Measurements from ENCODE around the gene UBR1. TPM values are rescaled to one million over a fixed set of nuclear protein-coding genes. Genes with fewer than 3 reads are reported as not detected.

Gene UBR1
- total and polyA plus RNA-seq, 2 donors (not counting 3 experiments of a cell fraction or from before 2014, with no cell fraction given): 5.3 to 26.9 TPM

- ChIA-PET CTCF (no interaction called here), POLR2A (no interaction called here)
- peaks cover 0 to 6% of the 10 kb centered on the region in 2 experiments for H3K36me3 ChIP-seq (ENCODE audit: control insufficient read depth in 2 of 2, extremely low read depth in 1 of 2, insufficient read depth in 2 of 2, low read length in 2 of 2)
- no peak overlapping the region for H2AFZ ChIP-seq (ENCODE audit: low read depth, low read length)
- no peaks in the 10 kb centered on the region for H3K27me3 ChIP-seq (ENCODE audit: control insufficient read depth in 2 of 2, insufficient read depth in 2 of 2, low read length in 2 of 2)
- no peak overlapping the region for H3K27ac ChIP-seq (ENCODE audit: insufficient read depth, low read depth, low read length)
- TF ChIP-seq EZH2 (IDR thresholded peaks at IDR 0.05; ENCODE audit: borderline replicate concordance, low read depth, low read length, severe bottlenecking) (no peak), JUN (IDR thresholded peaks at IDR 0.05; ENCODE audit: borderline replicate concordance, insufficient read depth, insufficient read length, low read depth) (no peak), MYC (IDR thresholded peaks at IDR 0.05; ENCODE audit: low read depth, low read length) (no peak), CTCF (IDR thresholded peaks at IDR 0.05; ENCODE audit: extremely low read depth in 1 of 2, insufficient read depth in 1 of 2, low read depth in 1 of 2, low read length in 2 of 2) (no peak), MAX (IDR thresholded peaks at IDR 0.05; ENCODE audit: insufficient read depth, insufficient read length) (no peak), POLR2AphosphoS5 (IDR thresholded peaks at IDR 0.05; ENCODE audit: insufficient read depth, low read depth, low read length) (no peak), POLR2A (IDR thresholded peaks at IDR 0.05; ENCODE audit: low read depth, low read length) (no peak), FOS (IDR thresholded peaks at IDR 0.05; ENCODE audit: borderline replicate concordance, insufficient read depth, low read length) (no peak), GATA2 (IDR thresholded peaks at IDR 0.05; ENCODE audit: insufficient read depth, insufficient read length, low read depth, low read length) (no peak)
- peaks cover 6% of the 10 kb centered on the region for H3K4me1 ChIP-seq (ENCODE audit: control insufficient read depth, extremely low read depth, insufficient read depth, low read length)
- no peak overlapping the region for H3K4me3 ChIP-seq (replicated peaks in 1 of 3; ENCODE audit: insufficient read depth in 1 of 3, low read depth in 1 of 3, low read length in 3 of 3)
- no peaks in the 10 kb centered on the region for H3K9me3 ChIP-seq (replicated peaks; ENCODE audit: control insufficient read depth, insufficient read depth, low read length)
- H4K20me1 ChIP-seq (replicated peaks; ENCODE audit: control insufficient read depth, extremely low read depth, insufficient read depth, low read length): peaks cover 3% of the 10 kb centered on the region
- FAIRE-seq: no peak
- intact Hi-C loops (cut with micrococcal nuclease): no loop called here
- H3K9me1 ChIP-seq (replicated peaks; ENCODE audit: control insufficient read depth, extremely low read depth, insufficient read depth, low read length): no peaks in the 10 kb centered on the region
- H3K79me2 ChIP-seq (ENCODE audit: control insufficient read depth, insufficient read depth, low read length): peaks cover 86% of the 10 kb centered on the region
- no TSS peak for BruUV-seq (replicated peaks)
- no peak for DNase-seq (ENCODE audit: low read depth, low spot score)
- no peak overlapping the region for H3K9ac ChIP-seq (replicated peaks; ENCODE audit: extremely low read depth, insufficient read depth, low read length)
- no peak overlapping the region for H3K4me2 ChIP-seq (ENCODE audit: insufficient read depth, low read length)
- dilution Hi-C loops (cut with MboI; ENCODE audit: extremely low pct_ligation_motif_present, low sequenced_read_pairs): no loop called here
Observed at GRCh38 chr15:43099105-43099845, 6.6 kb downstream of the UBR1 start.
